MCF 10A (cell line): ENCODE data around the gene NPL. TPM values are rescaled to one million over a fixed set of nuclear protein-coding genes. Genes with fewer than 3 reads are reported as not detected.

Source experiments
- BruUV-seq: library from RNA; stranded (reverse); fragments of 400-500 nt; replicated peaks from 2 replicates; lab custom pipeline; 2021; lab: Mats Ljungman, UMichigan
- CTCF ChIA-PET: fragments of 300-600 bp; sonication (Branson Sonifier 250); formaldehyde crosslinking; extraction: SDS; loops from one replicate; lab custom pipeline; 2021; ENCODE audit warnings: antibody characterized with exemption, inconsistent platforms; lab: Yijun Ruan, JAX
- POLR2A ChIA-PET: fragments of 300-600, 350-650 bp; sonication (Branson Sonifier 250); formaldehyde crosslinking; extraction: SDS; loops from one replicate; lab custom pipeline; 2020; ENCODE audit warnings: antibody characterized with exemption, inconsistent platforms; lab: Yijun Ruan, JAX
- DNase-seq: peaks from one replicate; pipeline ENCODE4 v3.0.0-alpha.2; 2018; ENCODE audit not compliant: unreplicated experiment
- H3K27ac Mint-ChIP-seq: one replicate; pipeline ENCODE4 v1.8.0; 2022; ENCODE audit warnings: mild to moderate bottlenecking, low read depth, mixed read lengths; ENCODE audit not compliant: unreplicated experiment
- H3K27me3 Mint-ChIP-seq: one replicate; pipeline ENCODE4 v1.8.0; 2022; ENCODE audit warnings: mixed read lengths; ENCODE audit not compliant: insufficient read depth, unreplicated experiment
- H3K36me3 Mint-ChIP-seq: one replicate; pipeline ENCODE4 v1.8.0; 2022; ENCODE audit warnings: mild to moderate bottlenecking, moderate library complexity, mixed read lengths; ENCODE audit not compliant: insufficient read depth, unreplicated experiment
- H3K4me1 Mint-ChIP-seq: one replicate; pipeline ENCODE4 v1.8.0; 2022; ENCODE audit warnings: mixed read lengths; ENCODE audit not compliant: insufficient read depth, unreplicated experiment
- H3K4me3 Mint-ChIP-seq: one replicate; pipeline ENCODE4 v1.8.0; 2022; ENCODE audit warnings: mild to moderate bottlenecking, moderate library complexity, mixed read lengths; ENCODE audit not compliant: unreplicated experiment
- H3K9me3 Mint-ChIP-seq: one replicate; pipeline ENCODE4 v1.8.0; 2022; ENCODE audit warnings: mixed read lengths; ENCODE audit not compliant: unreplicated experiment
- CTCF ChIP-seq: fragments of 200-600 bp; IDR thresholded peaks from one replicate; pipeline ENCODE4 v1.8.0; 2022; ENCODE audit warnings: antibody characterized with exemption, mild to moderate bottlenecking; ENCODE audit not compliant: unreplicated experiment
- intact Hi-C: fragments of 100-400 bp; cut with micrococcal nuclease; formaldehyde crosslinking; loops from 2 replicates; pipeline ENCODE4 v1.14.1; 2022
- total RNA-seq: library from RNA; stranded (reverse); gene quantifications from 2 replicates; pipeline ENCODE4 v1.2.3, GENCODE V29; 2022

NPL gene
- total RNA-seq, 1 experiment from 2014 or later = 6.2 TPM

- POLR2A ChIA-PET = interaction anchor here (1.0 to 1.1 kb wide), 3 partner anchors 11 to 33 kb away, joined by 4 to 7 read pairs (median 4); no protein-coding TSS in a partner anchor
- Mint-ChIP-seq H3K36me3 (peaks cover 100% of the 10 kb centered on the region), H3K9me3 (no peaks in the 10 kb centered on the region), H3K4me1 (no peaks in the 10 kb centered on the region), H3K27ac (peak overlapping the region; percentile 10), H3K4me3 (no peak overlapping the region), H3K27me3 (no peaks in the 10 kb centered on the region)
- CTCF ChIA-PET = interaction anchor here (0.8 to 1.3 kb wide), 4 partner anchors 10 to 384 kb away, joined by 3 to 4 read pairs (median 4); no protein-coding TSS in a partner anchor
- DNase-seq = no peak
- no peak for TF ChIP-seq CTCF
- intact Hi-C loops = no loop called here
- BruUV-seq = no TSS peak
Observed at GRCh38 chr1:182872881-182873280, 83.3 kb downstream of the NPL start.

- BruUV-seq = no TSS peak
- no peak for TF ChIP-seq CTCF
- Mint-ChIP-seq H3K27ac (no peak overlapping the region), H3K36me3 (peaks cover 100% of the 10 kb centered on the region), H3K27me3 (no peaks in the 10 kb centered on the region), H3K4me1 (no peaks in the 10 kb centered on the region), H3K9me3 (no peaks in the 10 kb centered on the region), H3K4me3 (no peak overlapping the region)
- no peak for DNase-seq
- ChIA-PET POLR2A (interaction anchor here (0.7 to 2.0 kb wide), 7 partner anchors 9 to 23 kb away, joined by 3 to 10 read pairs (median 3); no protein-coding TSS in a partner anchor), CTCF (interaction anchor here (1.2 kb wide), 1 partner anchor 10 kb away, joined by 6 read pairs; no protein-coding TSS in a partner anchor)
- intact Hi-C loops = no loop called here
Observed at GRCh38 chr1:182875889-182876288, 86.3 kb downstream of the NPL start.

DNA sequence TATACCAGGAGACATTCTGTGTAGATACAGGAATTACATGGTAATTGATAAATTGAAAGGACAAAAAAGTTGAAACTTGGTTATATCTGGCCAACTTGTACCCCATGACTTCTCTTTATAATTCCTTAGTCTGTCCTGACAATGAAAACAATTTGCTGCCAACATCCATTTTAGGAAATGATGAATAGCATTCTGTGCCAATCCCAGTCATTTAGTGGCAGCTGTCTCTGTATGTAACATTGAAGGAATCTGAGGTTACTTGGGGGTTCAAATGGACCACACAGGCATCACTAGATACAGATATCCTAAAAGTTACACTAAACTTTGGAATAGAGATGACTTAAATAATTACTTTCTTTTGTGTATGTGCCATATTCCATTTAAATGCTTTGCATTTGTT, 87.8 kb downstream of the NPL start:
- Mint-ChIP-seq H3K27me3 (no peaks in the 10 kb centered on the region), H3K4me3 (no peak overlapping the region), H3K9me3 (no peaks in the 10 kb centered on the region), H3K27ac (no peak overlapping the region), H3K36me3 (peaks cover 100% of the 10 kb centered on the region), H3K4me1 (no peaks in the 10 kb centered on the region)
- BruUV-seq = no TSS peak
- intact Hi-C loops = no loop called here
- CTCF ChIA-PET = interaction anchor here (0.5 to 0.8 kb wide), 2 partner anchors 17 to 21 kb away, joined by 3 read pairs; no protein-coding TSS in a partner anchor
- DNase-seq = no peak
- TF ChIP-seq CTCF = no peak
- POLR2A ChIA-PET = interaction anchor here (0.9 kb wide), 1 partner anchor 13 kb away, joined by 3 read pairs; no protein-coding TSS in a partner anchor

- BruUV-seq = no TSS peak
- ChIA-PET POLR2A (interaction anchor here (0.7 to 0.9 kb wide), 2 partner anchors 13 to 24 kb away, joined by 3 read pairs; no protein-coding TSS in a partner anchor), CTCF (interaction anchor here (0.5 to 0.8 kb wide), 2 partner anchors 16 to 21 kb away, joined by 3 read pairs; no protein-coding TSS in a partner anchor)
- Mint-ChIP-seq H3K36me3 (peaks cover 100% of the 10 kb centered on the region), H3K4me3 (no peak overlapping the region), H3K27ac (no peak overlapping the region), H3K27me3 (no peaks in the 10 kb centered on the region), H3K4me1 (no peaks in the 10 kb centered on the region), H3K9me3 (no peaks in the 10 kb centered on the region)
- TF ChIP-seq CTCF = no peak
- no peak for DNase-seq
- intact Hi-C loops = no loop called here
Observed at GRCh38 chr1:182877842-182878241, 88.3 kb downstream of the NPL start.

Other genes starting within 250 kb of the NPL start
- gene RNASEL, start 200.5 kb upstream of the NPL start, total RNA-seq = 4.2 and 8.0 TPM in 2 replicates
- gene RGS16, start 185.4 kb upstream of the NPL start, total RNA-seq = 11.9 and 13.7 TPM in 2 replicates
- not detected in 2 replicates for gene RGS8, start 105.2 kb upstream of the NPL start, total RNA-seq
- gene DHX9, start 49.6 kb downstream of the NPL start, total RNA-seq = 105 and 107 TPM in 2 replicates
- gene SHCBP1L, start 163.4 kb downstream of the NPL start, total RNA-seq = not detected in 2 replicates
- gene LAMC1, start 233.6 kb downstream of the NPL start, total RNA-seq = 179 and 230 TPM in 2 replicates